Keratinocyte (primary cell): ENCODE results near the gene SLC13A3.

Experiments used
- CTCF ChIP-seq, 3 experiments: IDR thresholded peaks in 1 of 3; conservative IDR thresholded peaks in 1 of 3; optimal IDR thresholded peaks in 1 of 3; 2 replicates in 2 of 3; 3 replicates in 1 of 3; pipeline versions ENCODE3 to v1.5.1; 2011; ENCODE audit warnings: low read length in 3 of 3, mild to moderate bottlenecking in 3 of 3, moderate library complexity in 2 of 3, control low read depth in 1 of 3, inconsistent platforms in 1 of 3; ENCODE audit not compliant: insufficient read depth in 2 of 3; ENCODE audit errors: extremely low read depth in 1 of 3
- EZH2 ChIP-seq: IDR thresholded peaks from one replicate; pipeline ENCODE4 v1.6.1; 2012; ENCODE audit warnings: inconsistent platforms, mild to moderate bottlenecking, low read length, moderate library complexity

DNA sequence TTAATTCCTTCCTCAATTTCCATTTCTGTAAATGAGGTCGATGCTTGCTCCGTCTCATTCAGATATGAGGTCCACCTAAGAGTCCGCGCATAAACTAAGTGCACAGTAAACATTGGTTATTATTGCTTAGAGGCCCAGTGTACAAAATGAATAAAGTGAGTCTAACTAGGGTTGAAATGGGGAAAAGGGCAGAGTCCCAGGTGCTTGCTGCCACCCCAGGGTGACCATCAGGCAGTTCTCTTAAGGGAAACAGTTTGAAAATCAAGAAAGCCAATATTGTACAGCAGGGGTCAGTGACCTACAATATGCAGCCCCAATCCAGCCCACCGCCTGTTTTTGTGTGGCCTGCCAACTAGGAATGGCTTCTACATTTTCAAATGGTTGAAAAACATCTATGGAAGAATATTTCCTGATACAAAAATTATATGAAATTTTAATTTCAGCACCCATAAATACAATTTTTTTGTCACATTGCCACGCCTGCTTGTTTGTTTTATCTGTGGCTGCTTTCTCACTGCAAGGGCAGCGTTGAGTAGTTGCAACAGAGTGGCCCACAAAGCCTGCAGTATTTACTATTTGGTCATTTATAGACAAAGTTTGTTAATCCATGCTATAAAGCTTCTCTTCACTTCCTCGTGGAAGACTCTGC is 43.3 kb downstream of the SLC13A3 start:
- TF ChIP-seq CTCF (optimal IDR thresholded peaks at IDR 0.05 in 1 of 3, IDR thresholded peaks at IDR 0.05 in 1 of 3, conservative IDR thresholded peaks at IDR 0.05 in 1 of 3; ENCODE audit: extremely low read depth in 1 of 3, insufficient read depth in 2 of 3, low read length in 3 of 3) (no peak), EZH2 (no peak)
